Naive thymus-derived CD8-positive, alpha-beta T cell (primary cell): ENCODE measurements around the gene RING1. TPM values are rescaled to one million over a fixed set of nuclear protein-coding genes. Genes with fewer than 3 reads are reported as not detected.

Experiments used
- ATAC-seq, 2 donors: fragments of 150-1000 bp; cut with Tn5 transposase in 1 of 2; sonication (Bioruptor Pico), chemical (Tn5 transposase) in 1 of 2; 1 replicate in 1 of 2; 2 replicates in 1 of 2; pipeline ENCODE4 v1.10.0; 2021; ENCODE audit warnings: mild to moderate bottlenecking in 2 of 2, moderate library complexity in 2 of 2
- POLR2A ChIA-PET: fragments of 350-600 bp; sonication (Branson Sonifier 250); formaldehyde crosslinking; loops from one replicate; lab custom pipeline; 2021; ENCODE audit warnings: antibody characterized with exemption; lab: Charles Lee
- DNase-seq, 10 donors: peaks; one replicate each; pipeline versions ENCODE4 v3.0.0 to v3.0.0-alpha.2; 2020 to 2022
- H3K27ac Mint-ChIP-seq, 10 donors: one replicate each; pipeline ENCODE4 v1.8.0; 2020 to 2022; ENCODE audit warnings: mild to moderate bottlenecking in 10 of 10, mixed read lengths in 10 of 10, moderate library complexity in 4 of 10, inconsistent platforms in 1 of 10
- H3K27me3 Mint-ChIP-seq, 5 donors: one replicate each; pipeline ENCODE4 v1.8.0; 2021 to 2022; ENCODE audit warnings: mixed read lengths in 5 of 5
- H3K36me3 Mint-ChIP-seq, 3 donors: one replicate each; pipeline ENCODE4 v1.8.0; 2020 to 2022; ENCODE audit warnings: mixed read lengths in 3 of 3, mild to moderate bottlenecking in 2 of 3, inconsistent platforms in 1 of 3
- H3K4me1 Mint-ChIP-seq, 4 donors: one replicate each; pipeline ENCODE4 v1.8.0; 2021 to 2022; ENCODE audit warnings: mixed read lengths in 4 of 4
- H3K4me3 Mint-ChIP-seq, 10 donors: one replicate each; pipeline ENCODE4 v1.8.0; 2020 to 2022; ENCODE audit warnings: mild to moderate bottlenecking in 10 of 10, mixed read lengths in 10 of 10, moderate library complexity in 6 of 10, inconsistent platforms in 1 of 10
- H3K9me3 Mint-ChIP-seq, 9 donors: one replicate each; pipeline ENCODE4 v1.8.0; 2020 to 2022; ENCODE audit warnings: mixed read lengths in 9 of 9, mild to moderate bottlenecking in 3 of 9, inconsistent platforms in 1 of 9, moderate library complexity in 1 of 9
- polyA plus RNA-seq, 3 donors: library from polyadenylated mRNA; unstranded; fragments of 300-500 nt; fragmentation: Illumina TruSeq; gene quantifications; one replicate each; pipeline ENCODE4 v1.2.3, GENCODE V29; 2021
- total RNA-seq, 8 experiments: library from RNA in 2 of 8; stranded (reverse) in 2 of 8; gene quantifications; one replicate each; pipeline ENCODE4 v1.2.3 and lab custom pipeline; 2021 to 2026

RING1 gene
- total and polyA plus RNA-seq, 5 experiments from 2014 or later = 12.1 to 59.1 (median 12.5) TPM

DNA sequence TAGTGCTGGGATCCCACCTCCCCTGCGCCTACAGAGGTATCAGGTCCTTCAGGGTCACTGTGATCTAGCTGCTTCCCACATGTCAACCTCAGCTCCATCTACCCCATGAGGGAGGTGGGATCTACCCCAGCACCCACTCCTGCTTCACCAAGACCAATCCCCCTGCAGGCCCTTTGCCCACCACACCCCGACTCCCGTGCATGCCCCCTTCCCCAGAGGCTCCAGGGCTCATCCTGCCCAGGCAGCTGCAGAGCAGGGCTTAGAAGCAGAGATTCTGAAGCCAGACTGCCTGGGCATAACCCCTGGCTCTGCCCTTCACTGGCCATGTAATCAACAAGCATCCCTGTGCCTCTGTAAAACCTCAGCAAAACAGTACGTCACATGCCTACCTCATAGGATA lies 33.5 kb upstream of the RING1 start:
- Mint-ChIP-seq H3K27ac (peak overlapping the region in 2 of 10 donors; percentile 37 to 64), H3K27me3 (peaks cover 0 to 8% (median 0%) of the 10 kb centered on the region in 5 donors), H3K4me3 (no peak overlapping the region), H3K36me3 (no peaks in the 10 kb centered on the region), H3K9me3 (no peaks in the 10 kb centered on the region), H3K4me1 (no peaks in the 10 kb centered on the region)
- POLR2A ChIA-PET = interaction anchor here (0.6 kb wide), 1 partner anchor 1123 kb away, joined by 5 read pairs; no protein-coding TSS in a partner anchor
- ATAC-seq (no peak), DNase-seq (peak in 1 of 10 donors; percentile 57)

DNA sequence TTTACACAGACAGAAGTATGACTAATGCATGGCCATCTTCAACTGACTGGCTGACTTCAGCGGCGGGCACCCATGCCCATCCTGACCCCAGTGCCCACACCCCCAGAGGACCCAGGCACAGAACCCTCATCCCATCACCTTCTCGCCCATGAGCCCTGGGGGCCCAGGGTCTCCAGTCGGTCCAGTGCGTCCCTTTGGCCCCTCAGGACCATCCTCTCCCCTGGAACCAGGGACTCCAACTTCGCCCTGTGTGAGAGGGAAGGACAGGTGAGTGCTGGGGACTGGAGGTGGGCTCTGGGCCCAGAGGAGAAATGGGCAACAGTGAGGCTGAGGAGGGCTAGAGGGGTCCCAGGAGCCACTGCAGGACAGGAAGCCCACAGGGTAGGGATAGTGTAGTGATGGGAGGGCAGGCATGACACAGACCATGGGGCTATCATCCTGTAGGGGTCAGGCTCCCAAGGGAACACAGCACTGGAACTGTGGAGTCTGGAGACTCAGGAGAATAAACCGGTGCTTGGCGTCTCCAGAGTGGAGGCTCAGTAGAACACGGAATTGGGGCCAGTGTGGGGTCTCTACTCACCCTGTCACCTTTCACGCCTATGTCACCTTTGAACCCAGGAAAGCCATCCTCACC lies 32.7 kb upstream of the RING1 start:
- Mint-ChIP-seq H3K4me3 (no peak overlapping the region), H3K9me3 (no peaks in the 10 kb centered on the region), H3K36me3 (no peaks in the 10 kb centered on the region), H3K27ac (peak overlapping the region in 2 of 10 donors; percentile 63 to 64), H3K4me1 (no peaks in the 10 kb centered on the region), H3K27me3 (peaks cover 0 to 8% (median 0%) of the 10 kb centered on the region in 5 donors)
- ATAC-seq (no peak), DNase-seq (peak in 1 of 10 donors; percentile 40)
- POLR2A ChIA-PET = interaction anchor here (0.6 kb wide), 1 partner anchor 1122 kb away, joined by 5 read pairs; no protein-coding TSS in a partner anchor

DNA sequence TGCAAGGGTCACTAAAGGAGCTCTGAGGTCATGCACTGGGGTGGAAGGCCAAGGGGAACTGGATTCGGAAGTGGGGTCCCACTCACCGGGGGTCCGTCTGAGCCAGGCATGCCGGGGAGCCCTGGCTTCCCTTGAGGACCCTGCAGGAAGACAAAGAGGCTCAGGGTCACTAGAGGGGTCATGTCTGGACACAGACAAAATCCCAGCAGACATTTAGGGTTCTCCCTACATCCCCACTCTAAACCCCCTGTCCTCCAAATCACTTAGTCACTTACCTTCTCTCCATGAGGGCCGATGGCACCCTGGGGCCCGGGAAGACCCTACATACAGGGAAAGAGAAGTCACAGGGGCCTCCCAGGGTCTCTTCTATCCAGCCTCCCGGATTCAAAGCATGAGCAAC lies 31.4 kb upstream of the RING1 start:
- no peaks in the 10 kb centered on the region for H3K36me3 Mint-ChIP-seq
- ATAC-seq = no peak
- H3K4me1 Mint-ChIP-seq = peaks cover 0 to 6% (median 2%) of the 10 kb centered on the region in 4 donors
- H3K9me3 Mint-ChIP-seq = no peaks in the 10 kb centered on the region
- H3K27me3 Mint-ChIP-seq = peaks cover 0 to 8% (median 0%) of the 10 kb centered on the region in 5 donors
- POLR2A ChIA-PET = no interaction called here
- H3K27ac Mint-ChIP-seq = no peak overlapping the region
- DNase-seq = no peak
- H3K4me3 Mint-ChIP-seq = no peak overlapping the region

DNA sequence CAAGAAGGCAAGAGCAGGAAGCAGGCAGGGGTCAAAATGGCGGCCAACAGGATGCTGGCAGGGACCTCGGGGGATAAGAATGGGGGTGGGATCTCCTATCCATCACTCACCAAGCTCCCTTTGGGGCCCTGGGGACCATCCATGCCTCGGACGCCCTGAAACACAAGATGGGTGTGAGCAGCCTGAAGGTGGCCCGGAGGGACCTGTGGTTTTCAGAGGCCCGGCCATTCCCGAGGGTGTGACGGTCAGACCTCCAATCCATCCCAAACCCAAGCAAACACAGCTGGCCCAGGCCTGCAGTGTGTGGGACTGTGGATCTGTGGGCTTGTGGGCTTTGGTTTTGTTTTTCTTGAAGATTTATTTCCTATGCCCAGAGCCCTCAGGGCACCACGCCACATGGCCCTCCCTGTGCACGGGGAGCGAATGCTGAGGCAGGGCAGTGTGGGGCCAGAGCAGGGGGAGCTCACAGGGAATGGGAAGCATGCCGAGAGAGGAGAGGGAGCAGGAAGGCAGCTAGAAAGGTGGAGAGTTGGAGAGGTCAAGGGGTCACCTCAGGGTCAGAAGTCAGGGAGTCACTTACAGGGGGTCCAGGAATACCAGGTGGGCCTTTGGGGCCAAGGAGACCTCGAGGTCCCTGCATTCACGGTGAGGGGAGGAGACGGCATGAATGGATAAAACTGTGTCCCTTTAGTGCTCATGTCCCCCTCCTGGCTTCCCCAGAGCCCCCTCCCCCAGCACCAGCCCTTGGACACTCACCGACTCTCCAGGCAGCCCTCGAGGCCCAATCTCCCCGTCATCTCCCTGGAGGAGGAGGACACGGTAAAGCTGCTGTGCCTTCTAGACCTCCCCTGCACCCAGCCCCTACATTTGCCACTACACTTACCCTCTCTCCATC lies 30.5 kb upstream of the RING1 start:
- peaks cover 2 to 10% (median 6%) of the 10 kb centered on the region in 4 donors for H3K4me1 Mint-ChIP-seq
- peaks cover 0 to 4% (median 2%) of the 10 kb centered on the region in 9 donors for H3K9me3 Mint-ChIP-seq
- ATAC-seq (no peak), DNase-seq (no peak)
- POLR2A ChIA-PET = no interaction called here
- no peak overlapping the region for H3K4me3 Mint-ChIP-seq
- peaks cover 0 to 3% (median 2%) of the 10 kb centered on the region in 3 donors for H3K36me3 Mint-ChIP-seq
- H3K27ac Mint-ChIP-seq = peak overlapping the region in 1 of 10 donors; percentile 27
- H3K27me3 Mint-ChIP-seq = peaks cover 0 to 8% (median 0%) of the 10 kb centered on the region in 5 donors

DNA sequence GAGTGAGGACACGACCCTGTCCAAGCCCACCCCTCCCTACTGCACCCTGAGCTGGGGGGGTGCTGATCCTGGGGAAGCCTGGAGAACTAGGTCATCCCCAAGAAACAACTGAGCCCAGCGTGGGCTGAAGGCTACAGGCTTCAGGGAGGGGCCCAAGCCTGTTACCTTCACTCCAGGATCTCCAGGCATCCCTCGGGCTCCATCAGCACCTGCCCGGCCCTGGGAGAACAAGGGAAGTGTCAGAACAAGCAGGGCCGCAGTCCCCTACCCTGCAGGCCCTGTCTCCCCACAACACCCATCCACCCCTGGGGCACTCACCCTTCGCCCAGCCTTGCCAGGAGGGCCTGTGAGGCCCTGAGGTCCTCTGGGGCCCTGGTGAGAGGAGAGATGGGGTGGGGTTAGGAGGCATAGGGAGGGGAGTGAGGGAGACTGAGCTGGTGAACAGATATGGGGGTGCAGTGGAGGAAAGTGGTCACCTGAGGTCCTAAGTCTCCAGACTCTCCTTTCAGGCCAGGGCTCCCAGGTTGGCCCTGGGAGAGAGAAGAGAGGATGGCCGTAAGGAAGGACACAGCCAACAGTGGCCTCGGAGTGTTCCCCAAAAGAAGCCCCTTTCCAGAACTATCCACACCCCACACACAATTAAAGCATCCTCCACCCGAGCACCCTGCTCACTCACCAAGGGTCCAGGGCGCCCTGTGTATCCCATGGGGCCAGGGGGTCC lies 29.4 kb upstream of the RING1 start:
- H3K4me1 Mint-ChIP-seq = peaks cover 14 to 21% (median 17%) of the 10 kb centered on the region in 4 donors
- peaks cover 0 to 8% (median 0%) of the 10 kb centered on the region in 5 donors for H3K27me3 Mint-ChIP-seq
- DNase-seq = no peak
- POLR2A ChIA-PET = interaction anchor here (1.1 kb wide), 1 partner anchor 14 kb away, joined by 3 read pairs; no protein-coding TSS in a partner anchor
- no peak overlapping the region for H3K4me3 Mint-ChIP-seq
- peak overlapping the region in 2 of 10 donors; percentile 27 to 41 for H3K27ac Mint-ChIP-seq
- H3K36me3 Mint-ChIP-seq = peaks cover 0 to 14% (median 11%) of the 10 kb centered on the region in 3 donors
- H3K9me3 Mint-ChIP-seq = peaks cover 0 to 15% (median 9%) of the 10 kb centered on the region in 9 donors
- no peak for ATAC-seq

DNA sequence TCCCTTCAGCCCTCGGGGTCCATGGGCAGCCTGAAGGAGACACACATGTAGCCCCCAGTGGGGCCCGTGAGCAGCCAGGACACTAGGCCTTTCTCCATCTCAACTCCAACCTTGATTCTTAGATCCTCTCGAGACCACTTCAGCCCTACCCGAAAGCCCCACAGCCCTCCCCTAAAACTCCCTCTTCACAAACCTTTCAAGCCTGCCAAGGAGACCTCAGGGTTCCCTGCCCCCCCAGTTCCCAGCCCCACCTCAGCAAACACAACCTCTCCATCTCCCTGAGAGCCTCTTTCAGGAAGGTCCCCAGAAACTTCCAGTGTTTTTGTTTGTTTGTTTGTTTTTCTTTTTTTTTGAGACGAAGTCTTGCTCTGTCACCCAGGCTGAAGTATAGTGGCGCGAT lies 27.2 kb upstream of the RING1 start:
- POLR2A ChIA-PET = no interaction called here
- DNase-seq (no peak), ATAC-seq (no peak)
- Mint-ChIP-seq H3K27me3 (peaks cover 0 to 3% (median 0%) of the 10 kb centered on the region in 5 donors), H3K4me3 (no peak overlapping the region), H3K36me3 (peaks cover 0 to 15% (median 14%) of the 10 kb centered on the region in 3 donors), H3K9me3 (peaks cover 0 to 17% (median 9%) of the 10 kb centered on the region in 9 donors), H3K27ac (peak overlapping the region in 4 of 10 donors; percentile 30 to 96 (median 64)), H3K4me1 (peaks cover 17 to 34% (median 26%) of the 10 kb centered on the region in 4 donors)

DNA sequence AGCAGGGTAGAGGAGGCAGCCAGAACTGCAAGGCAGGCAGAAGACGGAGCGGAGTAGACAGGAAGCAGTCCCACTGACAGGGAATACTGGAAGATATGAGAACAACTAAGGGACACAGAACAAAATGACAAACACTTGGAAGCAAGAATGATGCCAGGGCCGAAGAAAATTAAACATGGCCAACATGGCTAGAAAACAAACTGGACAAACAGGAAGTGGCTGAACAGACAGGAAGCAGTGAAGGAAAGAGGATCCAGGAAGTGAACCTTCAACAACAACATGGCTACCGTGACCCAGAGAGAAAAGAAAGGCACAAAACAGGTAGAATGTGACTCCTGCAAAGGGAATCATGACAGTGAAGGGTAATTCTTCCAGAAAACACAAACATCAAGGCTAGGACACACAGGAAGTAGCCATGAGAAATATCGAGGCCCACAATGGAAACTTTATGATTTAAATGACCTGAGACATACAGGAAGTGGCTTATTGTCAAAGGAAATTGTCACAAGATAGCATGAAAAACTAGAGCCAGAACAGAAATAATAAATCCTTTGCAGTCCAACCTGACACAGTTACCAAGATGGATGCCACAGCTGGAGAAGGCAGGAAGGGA lies 25.1 kb upstream of the RING1 start:
- POLR2A ChIA-PET = interaction anchor here (0.7 to 2.9 kb wide), 13 partner anchors 9 to 211 kb away, joined by 3 to 19 read pairs (median 6); partner anchors contain the start of genes COL11A2, RING1, RXRB and SLC39A7
- Mint-ChIP-seq H3K4me1 (peaks cover 22 to 34% (median 26%) of the 10 kb centered on the region in 4 donors), H3K4me3 (peak overlapping the region; percentile 51 to 76 (median 65)), H3K27me3 (peaks cover 5 to 14% (median 11%) of the 10 kb centered on the region in 5 donors), H3K36me3 (peaks cover 9 to 18% (median 14%) of the 10 kb centered on the region in 3 donors), H3K9me3 (peaks cover 0 to 17% (median 9%) of the 10 kb centered on the region in 9 donors), H3K27ac (peak overlapping the region; percentile 46 to 97 (median 87))
- DNase-seq (peak in 1 of 10 donors; percentile 26), ATAC-seq (peak; percentile 25 to 50)

DNA sequence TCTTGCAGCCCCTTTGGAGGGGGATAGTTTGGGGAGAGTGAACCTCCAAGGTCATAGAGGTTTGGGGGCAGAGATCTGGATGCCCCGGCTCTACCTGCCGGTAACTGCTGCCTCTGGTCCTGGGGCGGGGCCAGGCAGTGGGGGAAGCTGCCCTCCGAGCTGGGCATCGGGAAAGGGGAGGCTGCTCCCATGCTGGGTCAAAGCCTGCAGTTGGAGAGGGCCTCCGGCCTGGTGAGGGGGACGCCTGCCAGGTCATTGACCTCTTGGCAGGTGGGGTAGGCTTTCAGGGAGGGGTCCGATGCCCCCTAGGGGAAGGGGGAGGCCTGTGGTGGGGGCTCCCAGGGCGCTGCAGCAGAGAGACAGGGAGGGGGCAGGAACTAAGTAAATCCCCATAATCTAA lies 23.1 kb upstream of the RING1 start:
- H3K27ac Mint-ChIP-seq = peak overlapping the region in 4 of 10 donors; percentile 15 to 70 (median 48)
- H3K4me3 Mint-ChIP-seq = no peak overlapping the region
- H3K9me3 Mint-ChIP-seq = peaks cover 0 to 17% (median 9%) of the 10 kb centered on the region in 9 donors

DNA sequence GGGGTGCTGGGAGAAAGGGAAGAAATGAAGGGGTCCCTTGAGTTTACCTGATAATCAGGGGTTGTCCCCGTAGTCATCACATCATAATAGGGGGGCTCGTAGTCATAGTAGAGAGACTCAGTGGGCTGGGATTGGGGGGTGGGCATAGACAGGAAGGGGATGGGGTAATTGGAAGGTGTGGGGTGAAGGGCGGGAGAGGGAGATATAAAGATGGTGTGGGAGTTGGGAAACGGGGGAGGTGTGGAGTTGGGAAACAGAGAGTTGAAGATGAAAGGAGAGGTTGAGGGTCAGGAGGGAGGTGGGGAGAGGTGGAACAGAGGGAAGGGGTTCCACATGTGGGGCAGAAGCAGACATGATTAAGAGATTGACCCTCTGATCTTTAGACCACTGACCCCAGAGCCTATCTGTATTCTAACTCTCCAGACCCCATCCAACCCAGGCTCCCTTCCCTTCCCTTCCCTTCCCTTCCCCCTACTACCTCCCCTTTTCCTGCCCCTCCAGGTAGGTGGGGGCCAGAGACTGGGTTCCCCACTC lies 22.6 kb upstream of the RING1 start:
- no peak for DNase-seq
- H3K27ac Mint-ChIP-seq = peak overlapping the region in 1 of 10 donors; percentile 55
- H3K36me3 Mint-ChIP-seq = peaks cover 9 to 20% (median 14%) of the 10 kb centered on the region in 3 donors
- POLR2A ChIA-PET = no interaction called here
- peaks cover 0 to 17% (median 9%) of the 10 kb centered on the region in 9 donors for H3K9me3 Mint-ChIP-seq
- peaks cover 9 to 36% (median 16%) of the 10 kb centered on the region in 5 donors for H3K27me3 Mint-ChIP-seq
- no peak overlapping the region for H3K4me3 Mint-ChIP-seq
- peaks cover 25 to 34% (median 26%) of the 10 kb centered on the region in 4 donors for H3K4me1 Mint-ChIP-seq
- no peak for ATAC-seq

More for the DNA sequence above, 23.1 kb upstream of the RING1 start:
- ATAC-seq (no peak), DNase-seq (no peak)
- POLR2A ChIA-PET = no interaction called here
- H3K27me3 Mint-ChIP-seq = peaks cover 9 to 31% (median 16%) of the 10 kb centered on the region in 5 donors
- peaks cover 25 to 34% (median 26%) of the 10 kb centered on the region in 4 donors for H3K4me1 Mint-ChIP-seq
- H3K36me3 Mint-ChIP-seq = peaks cover 9 to 20% (median 14%) of the 10 kb centered on the region in 3 donors

DNA sequence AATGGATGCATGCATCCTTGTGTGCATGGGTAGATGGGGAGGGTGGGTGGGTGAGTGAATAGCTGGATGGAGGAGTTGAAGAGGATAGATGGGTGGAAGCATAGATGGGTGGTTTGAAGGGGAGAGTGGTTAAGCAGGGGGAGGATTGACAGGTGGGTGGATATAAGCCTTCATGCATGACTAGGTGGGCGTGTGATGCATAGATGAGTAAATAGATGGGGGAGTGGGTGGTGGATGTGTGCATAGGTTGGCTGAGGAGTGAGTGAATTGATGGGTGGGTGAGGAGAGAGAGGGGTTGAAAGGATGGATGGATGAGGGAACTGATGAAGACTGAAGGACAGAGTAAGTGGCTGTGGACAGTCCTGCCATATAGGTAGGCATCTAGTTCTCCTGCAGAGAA lies 20.5 kb upstream of the RING1 start:
- DNase-seq = no peak
- H3K9me3 Mint-ChIP-seq = peaks cover 0 to 13% (median 7%) of the 10 kb centered on the region in 9 donors
- H3K27ac Mint-ChIP-seq = peak overlapping the region in 3 of 10 donors; percentile 16 to 83 (median 30)
- H3K36me3 Mint-ChIP-seq = peaks cover 9 to 18% (median 11%) of the 10 kb centered on the region in 3 donors
- peaks cover 9 to 44% (median 23%) of the 10 kb centered on the region in 5 donors for H3K27me3 Mint-ChIP-seq
- POLR2A ChIA-PET = no interaction called here
- no peak for ATAC-seq
- H3K4me1 Mint-ChIP-seq = peaks cover 28 to 35% (median 29%) of the 10 kb centered on the region in 4 donors
- no peak overlapping the region for H3K4me3 Mint-ChIP-seq

DNA sequence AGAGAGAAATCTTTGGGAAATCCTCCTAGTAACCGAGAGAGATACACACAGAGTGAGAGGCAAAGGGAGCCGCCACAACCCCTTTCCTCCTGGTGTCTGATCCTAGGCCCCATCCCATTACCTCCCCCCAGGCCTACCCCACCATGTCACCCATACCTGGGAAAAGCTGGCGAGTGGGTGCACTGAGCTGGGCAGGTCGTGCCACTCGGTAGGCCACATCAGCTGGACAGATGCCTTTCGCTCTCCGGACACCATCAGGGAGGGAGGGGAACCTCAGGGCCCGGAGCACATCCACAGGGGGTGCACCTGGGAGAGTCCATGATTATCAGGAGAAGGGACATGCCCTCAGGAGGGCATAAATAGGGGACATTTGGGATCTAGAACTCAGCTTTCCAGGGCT lies 19.1 kb upstream of the RING1 start:
- Mint-ChIP-seq H3K27ac (no peak overlapping the region), H3K27me3 (peaks cover 9 to 44% (median 23%) of the 10 kb centered on the region in 5 donors), H3K9me3 (no peaks in the 10 kb centered on the region), H3K4me3 (no peak overlapping the region), H3K4me1 (peaks cover 17 to 31% (median 17%) of the 10 kb centered on the region in 4 donors), H3K36me3 (peaks cover 0 to 14% (median 7%) of the 10 kb centered on the region in 3 donors)
- ATAC-seq = no peak
- POLR2A ChIA-PET = interaction anchor here (1.5 to 1.7 kb wide), 2 partner anchors 11 to 16 kb away, joined by 4 to 5 read pairs; partner anchors contain the start of genes HSD17B8, RXRB and SLC39A7
- DNase-seq = no peak
